Thyroid gland (tissue), 4 donors: Measurements from ENCODE around the gene KRABD2.

ENCODE experiments used
- DNase-seq, 2 donors: peaks; one replicate each; pipeline ENCODE4 v3.0.0-alpha.2; 2019
- H3K27ac ChIP-seq, 3 donors: fragments of 200-600 bp; sonication (generic); 1 replicate in 2 of 3; 2 replicates in 1 of 3; pipeline ENCODE4 v1.5.1; 2016 to 2019; ENCODE audit warnings: mild to moderate bottlenecking in 1 of 3, moderate library complexity in 1 of 3
- H3K27me3 ChIP-seq: fragments of 200-600 bp; sonication (generic); one replicate; pipeline ENCODE4 v1.5.1; 2019
- H3K36me3 ChIP-seq, 2 donors: fragments of 200-600 bp; sonication (generic); one replicate each; pipeline ENCODE4 v1.5.1; 2016 to 2019
- H3K4me1 ChIP-seq, 2 donors: fragments of 200-600 bp; sonication (generic); one replicate each; pipeline ENCODE4 v1.5.1; 2017 to 2019
- H3K4me3 ChIP-seq, 3 donors: fragments of 200-600 bp; sonication (generic); replicated peaks in 1 of 3; 1 replicate in 2 of 3; 2 replicates in 1 of 3; pipeline ENCODE4 v1.5.1; 2016; ENCODE audit warnings: mild to moderate bottlenecking in 1 of 3
- H3K9me3 ChIP-seq: fragments of 200-600 bp; sonication (generic); one replicate; pipeline ENCODE4 v1.5.1; 2017
- POLR2A ChIP-seq, 2 donors: fragments of 450-650 bp; IDR thresholded peaks; one replicate each; pipeline ENCODE4 v1.6.1; 2017; ENCODE audit warnings: antibody characterized with exemption in 2 of 2, mild to moderate bottlenecking in 2 of 2, moderate library complexity in 1 of 2
- WGBS, 2 donors: methylation state at CpG; one replicate each; pipeline ENCODE4 v1.1.5; 2017; 5-methylcytosine and 5-hydroxymethylcytosine counted together
- intact Hi-C: fragments of 100-400 bp; cut with DNase I; formaldehyde crosslinking; loops from one replicate; pipeline ENCODE4 v1.15.1; 2023
- TF ChIP-seq, protein P1 (sequence below), 6 experiments: fragments of 200-600 bp in 3 of 6; fragments of 450-650 bp in 3 of 6; sonication (generic) in 3 of 6; IDR thresholded peaks; one replicate each; pipeline ENCODE4 v1.5.1; 2016 to 2019; ENCODE audit warnings: antibody characterized with exemption in 6 of 6, mild to moderate bottlenecking in 2 of 6, inconsistent platforms in 1 of 6, moderate library complexity in 1 of 6

The KRABD2 gene

GRCh38 chr17:8409966-8410882 lies 33.7 kb upstream of the KRABD2 start:
- DNase-seq: peak; percentile 86 to 91
- intact Hi-C loops: loop anchor here (5.0 kb wide), 1 partner anchor 337 kb away; no protein-coding TSS in a partner anchor
- TF ChIP-seq POLR2A (IDR thresholded peaks at IDR 0.05): no peak
- TF ChIP-seq, protein P1, sequence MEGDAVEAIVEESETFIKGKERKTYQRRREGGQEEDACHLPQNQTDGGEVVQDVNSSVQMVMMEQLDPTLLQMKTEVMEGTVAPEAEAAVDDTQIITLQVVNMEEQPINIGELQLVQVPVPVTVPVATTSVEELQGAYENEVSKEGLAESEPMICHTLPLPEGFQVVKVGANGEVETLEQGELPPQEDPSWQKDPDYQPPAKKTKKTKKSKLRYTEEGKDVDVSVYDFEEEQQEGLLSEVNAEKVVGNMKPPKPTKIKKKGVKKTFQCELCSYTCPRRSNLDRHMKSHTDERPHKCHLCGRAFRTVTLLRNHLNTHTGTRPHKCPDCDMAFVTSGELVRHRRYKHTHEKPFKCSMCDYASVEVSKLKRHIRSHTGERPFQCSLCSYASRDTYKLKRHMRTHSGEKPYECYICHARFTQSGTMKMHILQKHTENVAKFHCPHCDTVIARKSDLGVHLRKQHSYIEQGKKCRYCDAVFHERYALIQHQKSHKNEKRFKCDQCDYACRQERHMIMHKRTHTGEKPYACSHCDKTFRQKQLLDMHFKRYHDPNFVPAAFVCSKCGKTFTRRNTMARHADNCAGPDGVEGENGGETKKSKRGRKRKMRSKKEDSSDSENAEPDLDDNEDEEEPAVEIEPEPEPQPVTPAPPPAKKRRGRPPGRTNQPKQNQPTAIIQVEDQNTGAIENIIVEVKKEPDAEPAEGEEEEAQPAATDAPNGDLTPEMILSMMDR (IDR thresholded peaks at IDR 0.05): peak; percentile 73 to 87 (median 82)
- Histone ChIP-seq H3K4me1 (peaks cover 6 to 11% of the 10 kb centered on the region in 2 donors), H3K36me3 (no peaks in the 10 kb centered on the region), H3K27ac (no peak overlapping the region), H3K9me3 (no peaks in the 10 kb centered on the region), H3K27me3 (no peaks in the 10 kb centered on the region), H3K4me3 (no peak overlapping the region)
- WGBS, 2 donors: 24 to 28% methylated on average over 19 of the region's 19 CpGs

- DNase-seq: peak; percentile 82 to 84
- intact Hi-C loops: no loop called here
- WGBS, 2 donors: 20 to 33% methylated on average over 12 to 13 of the region's 14 CpGs
- no peaks in the 10 kb centered on the region for H3K9me3 ChIP-seq
- TF ChIP-seq, protein P1 (IDR thresholded peaks at IDR 0.05): no peak
- TF ChIP-seq POLR2A (IDR thresholded peaks at IDR 0.05): peak in 1 of 2 donors; percentile 16
- H3K36me3 ChIP-seq: no peaks in the 10 kb centered on the region
- peaks cover 6 to 11% of the 10 kb centered on the region in 2 donors for H3K4me1 ChIP-seq
- H3K27me3 ChIP-seq: no peaks in the 10 kb centered on the region
- H3K4me3 ChIP-seq: no peak overlapping the region
- peak overlapping the region; percentile 63 to 84 (median 73) for H3K27ac ChIP-seq
Measured at GRCh38 chr17:8408371-8408770, 31.9 kb upstream of the KRABD2 start.

DNA sequence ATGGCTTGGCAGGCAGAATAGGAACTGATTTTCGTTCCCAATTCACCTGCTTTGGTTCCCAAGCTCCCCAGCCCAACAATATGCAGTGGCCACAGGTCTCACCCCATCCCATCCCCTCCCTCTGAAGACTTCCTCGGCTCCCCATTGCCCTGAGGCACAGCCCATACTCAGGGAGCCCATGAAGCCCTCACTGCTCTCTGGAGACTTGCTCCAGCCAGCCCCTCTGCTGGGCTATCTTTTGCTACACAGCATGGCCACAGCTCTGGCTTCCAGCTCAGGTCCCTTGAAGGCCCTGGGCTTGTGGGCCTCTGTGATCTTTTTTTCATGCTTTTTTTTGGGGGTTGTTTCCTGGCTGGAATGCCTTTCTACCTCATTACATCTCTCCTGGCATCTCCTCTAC lies 29.7 kb upstream of the KRABD2 start:
- Histone ChIP-seq H3K4me3 (no peak overlapping the region), H3K36me3 (no peaks in the 10 kb centered on the region), H3K9me3 (no peaks in the 10 kb centered on the region), H3K27ac (no peak overlapping the region), H3K4me1 (peaks cover 6 to 11% of the 10 kb centered on the region in 2 donors), H3K27me3 (no peaks in the 10 kb centered on the region)
- no peak for DNase-seq
- no peak for TF ChIP-seq POLR2A (IDR thresholded peaks at IDR 0.05)
- TF ChIP-seq, protein P1 (IDR thresholded peaks at IDR 0.05): no peak
- 63 to 77% methylated on average over 2 of the region's 2 CpGs for WGBS, 2 donors
- intact Hi-C loops: no loop called here

GRCh38 chr17:8405499-8406016 lies 29.1 kb upstream of the KRABD2 start:
- H3K27ac ChIP-seq: no peak overlapping the region
- 84 to 91% methylated on average over 9 to 11 of the region's 11 CpGs for WGBS, 2 donors
- H3K36me3 ChIP-seq: no peaks in the 10 kb centered on the region
- H3K4me1 ChIP-seq: peaks cover 6 to 11% of the 10 kb centered on the region in 2 donors
- no peaks in the 10 kb centered on the region for H3K9me3 ChIP-seq
- no peak for TF ChIP-seq POLR2A (IDR thresholded peaks at IDR 0.05)
- TF ChIP-seq, protein P1 (IDR thresholded peaks at IDR 0.05): no peak
- no peak for DNase-seq
- H3K27me3 ChIP-seq: no peaks in the 10 kb centered on the region
- no peak overlapping the region for H3K4me3 ChIP-seq
- intact Hi-C loops: no loop called here
